Activated T-helper 9 cell treated with anti-CD3 and anti-CD28 coated beads, Interleukin-2, amount 50 U/mL, for 16 hours (primary cell): ENCODE results near the gene ADAMTS19.

Experiments used
- DNase-seq: peaks from one replicate; pipeline ENCODE4 v3.0.0-alpha.2; 2020; ENCODE audit warnings: low read depth

ADAMTS19 gene

GRCh38 chr5:129766798-129767197 lies 306.7 kb downstream of the ADAMTS19 start:
- DNase-seq, result no peak

- DNase-seq, result peak; percentile 22
These were observed 307.9 kb downstream of the ADAMTS19 start for GRCh38 chr5:129767927-129768380.

DNA sequence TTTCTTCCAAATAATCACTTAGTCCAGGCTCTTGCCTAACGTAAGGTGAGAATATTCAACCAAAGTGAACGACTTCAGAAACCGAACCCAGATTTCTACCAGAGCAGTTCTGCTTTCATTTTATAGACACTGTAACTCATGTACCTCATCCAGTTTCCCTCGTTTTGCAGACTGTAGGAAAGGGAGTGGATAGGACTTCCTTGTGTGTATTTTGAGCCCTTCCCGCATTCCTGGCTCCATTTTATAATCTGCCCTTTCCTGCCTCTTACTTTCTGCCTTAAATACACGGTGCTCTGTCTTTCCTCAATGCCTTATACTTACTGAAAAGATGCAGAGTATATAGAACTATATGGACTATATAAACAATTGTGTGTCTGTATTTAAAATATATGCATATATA lies 308.6 kb downstream of the ADAMTS19 start:
- DNase-seq, result no peak

DNA sequence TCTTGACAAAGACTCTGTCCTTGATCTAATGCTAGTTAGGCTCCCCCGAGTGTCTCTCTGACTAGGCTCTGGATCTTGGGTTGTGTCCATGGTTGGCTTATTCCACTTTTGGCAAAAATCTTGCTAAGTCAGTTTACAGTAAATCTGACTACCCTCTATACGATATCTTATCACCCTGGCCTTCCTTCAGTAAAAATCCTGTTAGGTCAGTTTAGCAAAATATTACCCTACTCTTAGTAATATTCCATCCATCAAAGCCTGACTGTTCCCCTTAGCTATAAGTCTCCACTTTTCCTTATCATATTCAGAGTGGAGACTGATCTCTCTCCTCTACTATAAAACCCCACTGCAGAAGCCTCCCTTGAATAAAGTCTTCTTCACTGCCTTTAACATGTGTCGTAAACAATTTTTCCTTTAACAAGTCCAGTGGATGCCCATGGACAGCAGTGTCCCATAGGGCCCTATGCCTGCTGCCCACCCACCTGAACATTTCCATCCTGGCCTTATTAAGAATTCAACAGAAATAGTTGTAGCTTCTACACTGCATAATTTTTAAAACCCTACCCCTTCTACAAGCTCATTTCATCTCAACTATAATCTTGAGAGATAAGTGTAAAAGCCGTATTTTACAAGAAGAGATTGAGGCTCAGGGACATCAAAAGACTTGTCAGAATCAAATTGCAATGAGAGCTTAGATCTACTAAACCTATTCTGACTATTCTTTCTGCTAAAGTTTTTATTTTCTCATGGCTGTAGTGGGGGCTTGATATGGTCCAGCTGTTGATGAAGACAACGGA lies 310.1 kb downstream of the ADAMTS19 start:
- DNase-seq, result no peak

GRCh38 chr5:129771058-129771838 lies 311.1 kb downstream of the ADAMTS19 start:
- no peak for DNase-seq

GRCh38 chr5:129773376-129773775 lies 313.3 kb downstream of the ADAMTS19 start:
- no peak for DNase-seq

DNA sequence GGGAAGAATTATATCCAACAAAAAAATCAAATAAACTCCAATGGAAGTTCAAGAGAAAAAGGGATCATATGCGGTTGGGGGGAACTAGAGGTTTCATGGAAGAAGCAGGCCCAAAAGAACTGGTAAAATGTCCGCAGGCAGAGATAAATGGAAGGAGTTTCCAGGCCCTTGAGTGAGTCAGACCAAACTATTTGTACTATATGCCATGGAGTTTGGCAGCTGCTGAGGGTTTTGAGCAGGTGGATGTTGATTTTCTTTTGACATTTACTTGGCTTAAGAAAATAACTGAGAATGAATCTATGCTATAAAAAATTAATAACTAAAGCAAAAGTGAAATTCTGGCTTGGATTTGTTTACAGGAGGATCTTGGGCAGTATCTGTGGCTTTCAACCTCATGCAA lies 321.5 kb downstream of the ADAMTS19 start:
- DNase-seq, result no peak
